Measurements from ENCODE around the gene DNAAF3. TPM values are rescaled to one million over a fixed set of nuclear protein-coding genes. Genes with fewer than 3 reads are reported as not detected.

The DNAAF3 gene
- total RNA-seq, 1 experiment from 2014 or later = 52.8 TPM

GRCh38 chr19:55114566-55115145, 51.8 kb downstream of the DNAAF3 start:
- Histone ChIP-seq H3K79me2 (ENCODE audit: insufficient read depth, low read length) (peaks cover 58% of the 10 kb centered on the region), H3K36me3 (ENCODE audit: control insufficient read depth in 1 of 2, insufficient read depth in 2 of 2, low read length in 2 of 2) (peaks cover 4 to 5% of the 10 kb centered on the region in 2 experiments; a peak in 2 of 4 replicates), H3K4me3 (replicated peaks in 1 of 2; ENCODE audit: low read depth in 1 of 2, low read length in 2 of 2) (no peak overlapping the region), H3K9me3 (ENCODE audit: control insufficient read depth in 1 of 2, insufficient read depth in 1 of 2, low read depth in 1 of 2, low read length in 2 of 2) (no peaks in the 10 kb centered on the region), H3K27ac (ENCODE audit: low read depth, low read length) (peak overlapping the region; percentile 11; the same call in 1 of the 2 replicates), H3K4me2 (ENCODE audit: low read length) (peak overlapping the region; percentile 87; the same call in 1 of the 2 replicates), H3K9me2 (ENCODE audit: insufficient read depth) (no peaks in the 10 kb centered on the region), H3K4me1 (ENCODE audit: control insufficient read depth in 1 of 2, insufficient read depth in 2 of 2, low read length in 2 of 2) (peaks cover 12 to 27% of the 10 kb centered on the region in 2 experiments), H3K9ac (ENCODE audit: low read length) (no peak overlapping the region), H3K27me3 (ENCODE audit: insufficient read depth, low read length) (no peaks in the 10 kb centered on the region), H4K20me1 (ENCODE audit: insufficient read depth) (no peaks in the 10 kb centered on the region), H2AFZ (ENCODE audit: low read depth, low read length, poor library complexity, severe bottlenecking) (no peak overlapping the region)
- ChIA-PET POLR2A (no interaction called here), CTCF (no interaction called here), RAD21 (ENCODE audit: low non-redundant PET in 1 of 2, low total read pairs in 2 of 2, uncharacterized antibody in 2 of 2, unreplicated experiment in 2 of 2) (no interaction called here)
- DNase-seq (ENCODE audit: low read depth, low spot score) = no peak
- BruUV-seq (replicated peaks) = no TSS peak
- ATAC-seq = no peak
- intact Hi-C loops (cut with micrococcal nuclease) = no loop called here
- no peak for TF ChIP-seq TCF7L2 (IDR thresholded peaks at IDR 0.05; ENCODE audit: borderline replicate concordance, extremely low read depth, insufficient read depth, insufficient read length)

DNA sequence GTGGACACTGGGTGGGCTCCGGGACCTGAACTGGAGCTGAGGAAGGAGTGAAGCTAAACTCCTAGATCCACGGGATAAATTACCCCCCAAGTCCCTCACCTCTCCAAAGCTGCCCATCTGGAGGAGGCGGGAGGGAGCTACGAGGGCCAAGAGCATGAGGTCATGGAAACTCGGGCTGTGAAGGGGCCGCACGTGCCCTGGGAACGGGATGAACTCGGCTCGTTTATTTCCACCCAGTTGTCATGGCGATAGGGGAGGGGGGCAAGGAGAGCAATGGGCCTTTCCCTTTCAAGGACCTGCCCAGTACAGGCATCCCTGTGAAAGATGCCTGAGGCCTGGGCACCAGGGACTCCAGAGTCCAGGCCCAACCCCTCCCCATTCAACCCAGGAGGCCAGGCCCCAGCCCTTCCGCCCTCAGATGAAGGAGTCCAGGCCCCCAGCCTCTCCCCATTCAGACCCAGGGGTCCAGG, 52.8 kb downstream of the DNAAF3 start:
- H3K27me3 ChIP-seq (ENCODE audit: insufficient read depth, low read length) = no peaks in the 10 kb centered on the region
- no peak for DNase-seq (ENCODE audit: low read depth, low spot score)
- no peak overlapping the region for H2AFZ ChIP-seq (ENCODE audit: low read depth, low read length, poor library complexity, severe bottlenecking)
- no peak overlapping the region for H3K4me2 ChIP-seq (ENCODE audit: low read length)
- ChIA-PET RAD21 (ENCODE audit: low non-redundant PET in 1 of 2, low total read pairs in 2 of 2, uncharacterized antibody in 2 of 2, unreplicated experiment in 2 of 2) (no interaction called here), CTCF (no interaction called here), POLR2A (no interaction called here)
- intact Hi-C loops (cut with micrococcal nuclease) = no loop called here
- H3K9me3 ChIP-seq (ENCODE audit: control insufficient read depth in 1 of 2, insufficient read depth in 1 of 2, low read depth in 1 of 2, low read length in 2 of 2) = no peaks in the 10 kb centered on the region
- H3K79me2 ChIP-seq (ENCODE audit: insufficient read depth, low read length) = peaks cover 59% of the 10 kb centered on the region
- H3K27ac ChIP-seq (ENCODE audit: low read depth, low read length) = no peak overlapping the region
- H3K36me3 ChIP-seq (ENCODE audit: control insufficient read depth in 1 of 2, insufficient read depth in 2 of 2, low read length in 2 of 2) = peaks cover 4 to 5% of the 10 kb centered on the region in 2 experiments; a peak in 2 of 4 replicates
- no peaks in the 10 kb centered on the region for H3K9me2 ChIP-seq (ENCODE audit: insufficient read depth)
- no peak overlapping the region for H3K4me3 ChIP-seq (replicated peaks in 1 of 2; ENCODE audit: low read depth in 1 of 2, low read length in 2 of 2)
- no peaks in the 10 kb centered on the region for H4K20me1 ChIP-seq (ENCODE audit: insufficient read depth)
- H3K4me1 ChIP-seq (ENCODE audit: control insufficient read depth in 1 of 2, insufficient read depth in 2 of 2, low read length in 2 of 2) = peaks cover 10 to 24% of the 10 kb centered on the region in 2 experiments
- no peak overlapping the region for H3K9ac ChIP-seq (ENCODE audit: low read length)
- TSS peak; percentile 7 for BruUV-seq (replicated peaks)
- TF ChIP-seq EGR1 (IDR thresholded peaks at IDR 0.05; ENCODE audit: low read depth) = no peak
- no peak for TF ChIP-seq CBX3 (IDR thresholded peaks at IDR 0.05; ENCODE audit: low read depth)
- no peak for TF ChIP-seq EZH2 (IDR thresholded peaks at IDR 0.05)
- TF ChIP-seq, protein P1, sequence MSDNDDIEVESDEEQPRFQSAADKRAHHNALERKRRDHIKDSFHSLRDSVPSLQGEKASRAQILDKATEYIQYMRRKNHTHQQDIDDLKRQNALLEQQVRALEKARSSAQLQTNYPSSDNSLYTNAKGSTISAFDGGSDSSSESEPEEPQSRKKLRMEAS (IDR thresholded peaks at IDR 0.05) = no peak
- TF ChIP-seq TCF7L2 (IDR thresholded peaks at IDR 0.05; ENCODE audit: borderline replicate concordance, extremely low read depth, insufficient read depth, insufficient read length) = no peak
- TF ChIP-seq POLR2A (IDR thresholded peaks at IDR 0.05; ENCODE audit: borderline replicate concordance, extremely low read depth, insufficient read depth, insufficient read length) = no peak
- no peak for ATAC-seq

Data from HCT116 (cell line).